ENCODE measurements around the gene MLH3. TPM values are rescaled to one million over a fixed set of nuclear protein-coding genes. Genes with fewer than 3 reads are reported as not detected.

MLH3 gene
- total RNA-seq, 3 donors from 2014 or later (not counting 1 experiment from before 2014, with no cell fraction given) = 15.5 to 20.7 (median 19.1) TPM

- no peaks in the 10 kb centered on the region for H3K4me1 Mint-ChIP-seq
- ATAC-seq (no peak), DNase-seq (no peak)
- Histone ChIP-seq H3K36me3 (ENCODE audit: control insufficient read depth, insufficient read depth, low read length) (no peaks in the 10 kb centered on the region), H3K27ac (ENCODE audit: low read length) (no peak overlapping the region), H3K4me1 (ENCODE audit: control insufficient read depth, insufficient read depth, low read length) (no peaks in the 10 kb centered on the region), H3K27me3 (ENCODE audit: control insufficient read depth, insufficient read depth, low read length) (no peaks in the 10 kb centered on the region), H3K4me3 (ENCODE audit: low read length) (no peak overlapping the region), H3K9me3 (ENCODE audit: control insufficient read depth, insufficient read depth, low read length) (no peaks in the 10 kb centered on the region)
- 95% methylated on average over 1 of the region's 1 CpG for WGBS (ENCODE audit: insufficient coverage)
- no peak overlapping the region for H3K4me3 Mint-ChIP-seq
- H3K27me3 Mint-ChIP-seq (ENCODE audit: low read depth in 2 of 2) = no peaks in the 10 kb centered on the region
- H3K9me3 Mint-ChIP-seq = no peaks in the 10 kb centered on the region
- no peaks in the 10 kb centered on the region for H3K36me3 Mint-ChIP-seq
- intact Hi-C loops (cut with micrococcal nuclease) = no loop called here
- H3K27ac Mint-ChIP-seq = no peak overlapping the region
- no peak for TF ChIP-seq CTCF (IDR thresholded peaks at IDR 0.05)
Measured at GRCh38 chr14:74983343-74983742, 67.9 kb downstream of the MLH3 start.

DNA sequence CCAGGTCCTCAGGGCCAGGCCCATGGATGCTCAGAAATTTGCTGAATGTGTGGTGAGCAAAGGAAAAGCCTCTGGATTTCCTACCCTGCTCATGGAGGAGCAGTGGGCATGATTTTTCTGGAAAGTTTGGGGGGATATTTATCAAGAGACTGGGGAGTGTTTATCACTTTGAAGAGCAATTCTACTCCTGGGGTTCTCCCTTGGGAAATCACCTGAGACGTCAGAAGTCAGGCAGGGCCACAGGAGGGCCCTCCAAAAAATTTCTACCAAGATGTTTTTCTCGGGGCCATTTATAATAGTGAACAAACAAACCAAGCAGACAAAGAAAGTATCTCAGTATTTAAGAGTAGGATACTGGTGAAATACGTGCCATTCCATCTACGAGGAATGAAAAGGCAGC, 68.6 kb downstream of the MLH3 start:
- Histone ChIP-seq H3K27me3 (ENCODE audit: control insufficient read depth, insufficient read depth, low read length) (no peaks in the 10 kb centered on the region), H3K9me3 (ENCODE audit: control insufficient read depth, insufficient read depth, low read length) (no peaks in the 10 kb centered on the region), H3K4me1 (ENCODE audit: control insufficient read depth, insufficient read depth, low read length) (no peaks in the 10 kb centered on the region), H3K4me3 (ENCODE audit: low read length) (no peak overlapping the region), H3K27ac (ENCODE audit: low read length) (no peak overlapping the region), H3K36me3 (ENCODE audit: control insufficient read depth, insufficient read depth, low read length) (no peaks in the 10 kb centered on the region)
- no peaks in the 10 kb centered on the region for H3K9me3 Mint-ChIP-seq
- DNase-seq (no peak), ATAC-seq (no peak)
- no peak overlapping the region for H3K4me3 Mint-ChIP-seq
- H3K27ac Mint-ChIP-seq = no peak overlapping the region
- no peaks in the 10 kb centered on the region for H3K4me1 Mint-ChIP-seq
- intact Hi-C loops (cut with micrococcal nuclease) = no loop called here
- H3K27me3 Mint-ChIP-seq (ENCODE audit: low read depth in 2 of 2) = no peaks in the 10 kb centered on the region
- no peaks in the 10 kb centered on the region for H3K36me3 Mint-ChIP-seq
- no peak for TF ChIP-seq CTCF (IDR thresholded peaks at IDR 0.05)
- WGBS (ENCODE audit: insufficient coverage) = 94% methylated on average over 4 of the region's 4 CpGs

GRCh38 chr14:74981833-74982232, 69.4 kb downstream of the MLH3 start:
- intact Hi-C loops (cut with micrococcal nuclease) = no loop called here
- H3K4me3 Mint-ChIP-seq = no peak overlapping the region
- H3K27me3 ChIP-seq (ENCODE audit: control insufficient read depth, insufficient read depth, low read length) = no peaks in the 10 kb centered on the region
- no peaks in the 10 kb centered on the region for H3K9me3 ChIP-seq (ENCODE audit: control insufficient read depth, insufficient read depth, low read length)
- no peaks in the 10 kb centered on the region for H3K27me3 Mint-ChIP-seq (ENCODE audit: low read depth in 2 of 2)
- no peak for TF ChIP-seq CTCF (IDR thresholded peaks at IDR 0.05)
- H3K27ac Mint-ChIP-seq = no peak overlapping the region
- H3K27ac ChIP-seq (ENCODE audit: low read length) = no peak overlapping the region
- H3K4me3 ChIP-seq (ENCODE audit: low read length) = no peak overlapping the region
- H3K9me3 Mint-ChIP-seq = no peaks in the 10 kb centered on the region
- DNase-seq = no peak
- H3K36me3 ChIP-seq (ENCODE audit: control insufficient read depth, insufficient read depth, low read length) = no peaks in the 10 kb centered on the region
- no peaks in the 10 kb centered on the region for H3K4me1 Mint-ChIP-seq
- ATAC-seq = no peak
- WGBS (ENCODE audit: insufficient coverage) = 92% methylated on average over 5 of the region's 5 CpGs
- H3K36me3 Mint-ChIP-seq = no peaks in the 10 kb centered on the region
- H3K4me1 ChIP-seq (ENCODE audit: control insufficient read depth, insufficient read depth, low read length) = no peaks in the 10 kb centered on the region

DNA sequence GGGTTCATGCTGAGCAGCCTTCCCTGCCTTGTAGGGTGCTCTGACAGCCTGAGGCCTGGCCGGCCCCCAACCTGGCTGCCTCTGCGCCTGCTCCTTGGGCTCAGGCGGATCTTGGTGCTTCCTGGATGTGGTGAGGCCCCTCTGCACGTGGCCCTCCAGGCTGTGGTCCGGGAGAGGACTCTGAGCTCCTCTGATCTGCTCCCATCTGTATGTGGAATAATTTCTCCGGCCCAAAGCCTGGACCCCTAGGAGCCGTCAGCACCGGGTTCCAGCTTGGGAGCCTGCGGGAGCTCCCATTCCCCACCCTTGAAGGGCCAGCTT, 69.8 kb downstream of the MLH3 start:
- no peak overlapping the region for H3K27ac Mint-ChIP-seq
- 80% methylated on average over 9 of the region's 9 CpGs for WGBS (ENCODE audit: insufficient coverage)
- H3K9me3 Mint-ChIP-seq = no peaks in the 10 kb centered on the region

More for the DNA sequence above, 69.8 kb downstream of the MLH3 start:
- Histone ChIP-seq H3K27me3 (ENCODE audit: control insufficient read depth, insufficient read depth, low read length) (no peaks in the 10 kb centered on the region), H3K4me1 (ENCODE audit: control insufficient read depth, insufficient read depth, low read length) (no peaks in the 10 kb centered on the region), H3K36me3 (ENCODE audit: control insufficient read depth, insufficient read depth, low read length) (no peaks in the 10 kb centered on the region), H3K4me3 (ENCODE audit: low read length) (no peak overlapping the region), H3K27ac (ENCODE audit: low read length) (no peak overlapping the region), H3K9me3 (ENCODE audit: control insufficient read depth, insufficient read depth, low read length) (no peaks in the 10 kb centered on the region)
- H3K4me1 Mint-ChIP-seq = no peaks in the 10 kb centered on the region
- no peaks in the 10 kb centered on the region for H3K36me3 Mint-ChIP-seq
- ATAC-seq = no peak
- no peak for TF ChIP-seq CTCF (IDR thresholded peaks at IDR 0.05)
- intact Hi-C loops (cut with micrococcal nuclease) = no loop called here
- DNase-seq = no peak
- no peaks in the 10 kb centered on the region for H3K27me3 Mint-ChIP-seq (ENCODE audit: low read depth in 2 of 2)
- no peak overlapping the region for H3K4me3 Mint-ChIP-seq
